NB4 (cell line): ENCODE data around the gene RGS5.

Experiments
- CTCF ChIP-seq: IDR thresholded peaks from one replicate; pipeline ENCODE4 v1.5.1; 2012; ENCODE audit warnings: low read depth, low read length
- MAX ChIP-seq: IDR thresholded peaks from 2 replicates; pipeline ENCODE4 v1.6.1; 2011; ENCODE audit warnings: low read depth, low read length
- MYC ChIP-seq: IDR thresholded peaks from 2 replicates; pipeline ENCODE4 v1.6.1; 2011; ENCODE audit warnings: low read depth, low read length
- POLR2A ChIP-seq: IDR thresholded peaks from 2 replicates; pipeline ENCODE4 v1.6.1; 2011; ENCODE audit warnings: mild to moderate bottlenecking; ENCODE audit not compliant: insufficient read length; ENCODE audit errors: extremely low read depth

GRCh38 chr1:163163881-163164582 is 38.7 kb downstream of the RGS5 start:
- TF ChIP-seq CTCF (no peak), POLR2A (no peak), MAX (no peak), MYC (no peak)
